NT2/D1 (cell line): ENCODE results near the gene DNAJA2.

Experiments used
- DNase-seq: peaks from one replicate; pipeline ENCODE4 v3.0.0-alpha.2; 2011; ENCODE audit warnings: low read depth, low spot score
- H3K27me3 ChIP-seq: 2 replicates; pipeline ENCODE4 v1.6.0; 2011; ENCODE audit warnings: mild to moderate bottlenecking; ENCODE audit not compliant: insufficient read length, insufficient read depth
- H3K36me3 ChIP-seq: 2 replicates; pipeline ENCODE4 v1.6.1; 2011; ENCODE audit warnings: mild to moderate bottlenecking, low read length, mixed read lengths; ENCODE audit not compliant: insufficient read depth, insufficient read length
- H3K4me1 ChIP-seq: 2 replicates; pipeline ENCODE4 v1.5.1; 2011; ENCODE audit not compliant: insufficient read depth, insufficient read length
- H3K4me3 ChIP-seq: 2 replicates; pipeline ENCODE4 v1.5.1; 2011; ENCODE audit warnings: low read depth; ENCODE audit not compliant: insufficient read length
- H3K9ac ChIP-seq: 2 replicates; pipeline ENCODE4 v1.6.0; 2011; ENCODE audit warnings: low read depth; ENCODE audit not compliant: insufficient read length
- H3K9me3 ChIP-seq: 2 replicates; pipeline ENCODE4 v1.5.1; 2011; ENCODE audit warnings: mild to moderate bottlenecking, low read length; ENCODE audit not compliant: insufficient read depth
- SUZ12 ChIP-seq: IDR thresholded peaks from 2 replicates; pipeline ENCODE4 v1.6.1; 2011; ENCODE audit not compliant: insufficient read length, insufficient read depth; ENCODE audit errors: extremely low read depth
- YY1 ChIP-seq: IDR thresholded peaks from 2 replicates; pipeline ENCODE4 v1.6.1; 2011; ENCODE audit not compliant: insufficient read length, insufficient read depth
- ZNF274 ChIP-seq: IDR thresholded peaks from 2 replicates; pipeline ENCODE4 v1.6.1; 2011; ENCODE audit warnings: mild to moderate bottlenecking, low read depth, low read length

Gene DNAJA2

DNA sequence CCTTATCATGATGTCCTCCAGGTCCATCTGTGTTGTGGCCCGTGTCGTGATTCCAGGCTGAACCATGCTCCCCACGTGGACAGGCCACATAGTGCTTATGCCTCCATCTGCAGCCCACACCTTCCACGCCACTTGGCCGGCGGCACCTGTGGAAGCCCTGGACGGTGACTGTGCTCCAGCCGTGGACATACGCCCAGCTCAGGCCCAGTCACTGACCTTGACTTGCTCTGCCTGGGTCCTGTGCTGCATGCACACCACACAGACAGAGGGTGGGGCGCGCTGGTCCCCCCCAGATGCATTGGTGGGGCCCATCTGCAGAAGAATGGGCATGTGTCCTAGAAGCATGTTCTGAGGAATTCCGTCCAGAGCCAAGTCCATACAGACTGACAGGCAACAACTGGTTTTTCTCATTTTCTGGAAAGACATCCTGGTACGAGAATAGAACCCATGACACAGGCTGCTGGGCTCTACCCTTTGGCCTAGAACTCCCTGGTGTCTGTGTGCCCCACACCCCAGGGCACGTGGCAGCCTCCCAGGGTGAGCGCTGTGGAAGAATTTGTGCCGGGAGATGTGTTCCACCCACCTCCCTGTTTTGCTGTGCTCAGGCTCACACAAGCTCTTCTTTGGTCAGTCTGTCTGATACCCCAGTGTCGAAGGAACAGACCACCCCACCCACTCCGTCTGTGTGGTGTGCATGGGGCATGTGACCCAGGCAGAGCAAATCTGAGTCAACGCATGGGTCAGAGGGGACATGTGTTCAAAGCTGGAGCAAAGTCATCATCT, 49.8 kb downstream of the DNAJA2 start:
- no peak overlapping the region for H3K4me3 ChIP-seq
- H3K27me3 ChIP-seq: no peaks in the 10 kb centered on the region
- no peak for TF ChIP-seq ZNF274
- TF ChIP-seq SUZ12: no peak
- TF ChIP-seq YY1: no peak
- H3K9ac ChIP-seq: no peak overlapping the region
- H3K4me1 ChIP-seq: peaks cover 6% of the 10 kb centered on the region
- no peaks in the 10 kb centered on the region for H3K9me3 ChIP-seq
- peaks cover 91% of the 10 kb centered on the region for H3K36me3 ChIP-seq
- no peak for DNase-seq

DNA sequence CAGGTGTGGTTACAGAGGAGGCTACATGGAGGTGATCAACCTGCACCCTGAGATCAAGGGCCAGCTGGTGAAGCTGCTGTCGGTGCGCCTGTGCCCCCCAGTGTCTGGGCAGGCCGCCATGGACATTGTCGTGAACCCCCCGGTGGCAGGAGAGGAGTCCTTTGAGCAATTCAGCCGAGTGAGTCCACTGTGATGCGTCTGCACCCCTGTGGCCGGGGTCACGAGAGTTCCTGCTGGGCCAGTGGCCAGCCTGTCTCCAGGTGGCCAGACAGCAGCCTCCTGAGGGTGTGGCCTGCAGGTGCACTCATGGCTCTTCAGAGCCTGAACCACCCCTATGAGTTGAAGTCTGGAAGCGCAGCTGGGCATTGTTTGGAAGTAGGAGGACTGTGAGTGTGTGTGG, 51.2 kb downstream of the DNAJA2 start:
- H3K36me3 ChIP-seq: peaks cover 95% of the 10 kb centered on the region
- peaks cover 8% of the 10 kb centered on the region for H3K4me1 ChIP-seq
- H3K9ac ChIP-seq: no peak overlapping the region
- H3K27me3 ChIP-seq: no peaks in the 10 kb centered on the region
- no peak for DNase-seq
- no peak overlapping the region for H3K4me3 ChIP-seq
- H3K9me3 ChIP-seq: no peaks in the 10 kb centered on the region
- TF ChIP-seq SUZ12 (no peak), ZNF274 (no peak), YY1 (no peak)

DNA sequence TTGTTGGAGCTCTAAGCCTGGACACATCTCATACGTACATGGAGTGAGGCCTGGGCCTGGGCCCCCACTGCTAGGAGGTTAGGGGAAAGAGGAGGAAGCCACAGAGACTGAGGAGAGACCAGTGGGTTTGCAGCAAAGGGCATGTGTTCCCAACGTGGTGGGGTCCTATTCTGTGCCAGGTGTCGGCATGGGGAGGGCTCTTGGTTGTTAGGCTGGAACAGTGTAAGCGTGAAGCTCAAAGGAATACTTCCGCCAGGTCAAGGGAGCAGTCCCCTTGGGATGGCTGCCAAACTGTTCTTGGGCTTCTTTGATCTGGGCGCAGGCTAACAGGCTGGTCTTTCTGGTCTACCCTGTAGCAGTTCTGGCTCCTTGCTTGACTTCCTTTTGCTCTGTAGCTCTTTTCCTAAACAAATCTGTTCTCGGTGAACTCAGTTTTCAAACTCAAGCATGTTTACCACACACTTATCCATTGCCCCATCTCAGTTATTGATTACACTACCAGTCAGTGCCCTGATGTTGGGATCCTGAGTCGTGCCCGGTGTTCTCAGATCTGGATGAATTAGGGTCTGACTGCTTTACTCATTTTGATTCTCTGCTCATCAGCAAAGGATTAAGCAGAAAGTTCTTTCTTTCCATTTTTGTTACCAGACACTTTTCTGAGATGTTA, 52.9 kb downstream of the DNAJA2 start:
- Histone ChIP-seq H3K4me3 (no peak overlapping the region), H3K9me3 (no peaks in the 10 kb centered on the region), H3K27me3 (no peaks in the 10 kb centered on the region), H3K9ac (no peak overlapping the region), H3K4me1 (peaks cover 5% of the 10 kb centered on the region), H3K36me3 (peaks cover 94% of the 10 kb centered on the region)
- no peak for DNase-seq
- TF ChIP-seq YY1 (no peak), ZNF274 (no peak), SUZ12 (no peak)

DNA sequence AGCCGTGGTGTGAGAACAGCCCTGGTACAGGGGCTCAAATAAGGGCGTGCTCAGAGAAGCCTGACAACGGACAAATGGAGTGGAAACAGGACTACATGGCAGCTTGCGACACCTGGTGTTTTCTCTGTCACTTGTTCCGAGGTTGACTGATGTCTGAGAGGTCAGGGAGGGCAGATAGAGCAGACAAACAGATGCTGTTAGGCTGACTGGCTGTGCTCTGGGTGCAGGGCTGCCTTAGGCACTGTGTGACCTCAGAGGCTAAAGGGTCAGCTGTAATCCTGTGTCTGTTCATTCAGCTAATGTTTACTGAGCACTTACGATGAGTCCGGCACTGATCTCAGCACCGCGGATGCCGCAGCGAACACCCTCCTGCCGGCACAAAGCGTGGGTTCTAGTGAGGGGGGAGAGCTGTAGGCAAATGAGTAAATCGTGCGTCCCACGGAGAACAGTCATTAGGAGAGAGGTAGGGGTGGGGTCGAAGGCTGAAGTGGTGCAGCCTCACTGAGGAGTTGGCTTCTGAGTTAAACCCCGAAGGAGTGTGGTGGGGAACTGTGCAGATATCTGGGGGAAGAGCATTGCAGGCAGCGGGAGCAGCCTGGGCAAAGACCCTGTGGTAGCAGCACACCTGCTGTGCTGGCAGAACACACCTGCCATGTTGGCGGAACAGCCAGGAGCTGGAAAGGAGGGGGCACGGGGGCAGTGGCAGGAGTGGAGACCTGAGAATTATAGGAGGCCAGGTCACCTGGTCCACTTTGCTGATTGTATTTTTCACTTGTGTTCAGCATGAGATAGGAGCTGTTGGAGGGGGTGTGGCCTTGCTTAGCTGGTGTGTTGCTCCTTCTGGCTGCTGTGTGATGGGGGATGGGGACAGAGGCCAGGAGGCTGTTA, 54.3 kb downstream of the DNAJA2 start:
- peaks cover 5% of the 10 kb centered on the region for H3K4me1 ChIP-seq
- TF ChIP-seq ZNF274 (no peak), YY1 (no peak), SUZ12 (no peak)
- no peaks in the 10 kb centered on the region for H3K9me3 ChIP-seq
- DNase-seq: no peak
- no peak overlapping the region for H3K4me3 ChIP-seq
- H3K36me3 ChIP-seq: peaks cover 92% of the 10 kb centered on the region
- H3K9ac ChIP-seq: no peak overlapping the region
- no peaks in the 10 kb centered on the region for H3K27me3 ChIP-seq

DNA sequence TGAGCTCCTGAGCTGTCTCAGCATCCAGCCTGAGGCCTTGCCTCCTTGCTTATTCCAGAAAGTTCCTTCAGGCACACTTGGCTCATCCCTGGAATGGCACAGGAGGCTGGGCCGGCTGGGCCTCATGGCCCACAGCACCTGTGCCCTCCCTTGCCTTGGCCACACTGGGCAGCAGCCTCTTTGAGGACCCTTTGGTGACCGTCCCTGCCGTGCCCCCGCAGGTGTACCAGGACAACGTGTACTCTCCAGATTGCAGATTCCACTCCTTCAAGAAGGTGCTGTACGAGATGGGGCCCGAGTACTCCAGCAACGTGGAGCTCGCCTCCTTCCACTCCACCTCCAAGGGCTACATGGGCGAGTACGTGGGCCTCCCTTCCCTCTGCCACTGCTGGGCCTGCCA, 55.1 kb downstream of the DNAJA2 start:
- Histone ChIP-seq H3K9ac (no peak overlapping the region), H3K9me3 (no peaks in the 10 kb centered on the region), H3K4me1 (peaks cover 5% of the 10 kb centered on the region), H3K27me3 (no peaks in the 10 kb centered on the region), H3K4me3 (no peak overlapping the region), H3K36me3 (peaks cover 90% of the 10 kb centered on the region)
- DNase-seq: no peak
- no peak for TF ChIP-seq YY1
- TF ChIP-seq SUZ12: no peak
- TF ChIP-seq ZNF274: no peak

DNA sequence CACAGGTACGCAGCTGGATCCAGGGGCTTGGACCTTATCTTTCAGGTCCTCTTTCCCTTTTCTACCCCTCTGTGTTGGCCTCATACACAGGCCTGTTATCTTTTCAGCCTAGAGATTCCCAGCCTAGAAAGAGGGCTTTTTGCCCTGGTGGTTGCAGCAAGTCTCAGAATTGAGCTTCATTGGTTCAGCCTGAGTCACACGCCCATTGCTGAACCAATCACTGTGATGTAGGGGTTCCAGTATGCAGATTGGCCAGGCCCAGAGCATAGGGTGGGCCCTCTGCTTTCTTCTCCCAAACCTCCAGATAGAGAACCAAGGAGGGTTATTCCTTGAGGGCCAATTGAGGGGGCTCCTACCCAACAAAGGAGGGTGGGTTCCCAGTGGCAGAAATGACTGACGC, 56.5 kb downstream of the DNAJA2 start:
- TF ChIP-seq SUZ12 (no peak), ZNF274 (no peak), YY1 (no peak)
- Histone ChIP-seq H3K4me1 (peaks cover 5% of the 10 kb centered on the region), H3K27me3 (no peaks in the 10 kb centered on the region), H3K4me3 (no peak overlapping the region), H3K36me3 (peaks cover 84% of the 10 kb centered on the region), H3K9ac (no peak overlapping the region), H3K9me3 (no peaks in the 10 kb centered on the region)
- DNase-seq: no peak

DNA sequence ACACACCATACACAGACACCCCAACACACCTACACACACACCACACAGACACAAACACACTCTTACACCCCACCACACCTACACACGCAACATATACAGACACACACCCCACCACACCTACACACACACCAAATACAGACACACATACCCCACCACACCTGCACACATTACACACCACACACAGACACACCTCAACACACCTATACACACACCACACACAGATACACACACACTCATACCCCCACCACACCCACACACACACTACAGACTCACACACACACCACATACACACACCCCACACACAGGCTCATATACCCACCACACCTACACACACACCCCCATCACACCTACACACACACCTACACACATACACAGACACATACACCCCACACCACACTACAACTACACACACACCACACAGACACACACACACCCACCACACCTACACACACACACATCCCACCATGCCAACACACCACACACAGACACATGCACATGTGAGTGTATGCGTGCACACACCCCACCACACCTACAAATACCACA, 57.9 kb downstream of the DNAJA2 start:
- Histone ChIP-seq H3K4me1 (peaks cover 5% of the 10 kb centered on the region), H3K9me3 (no peaks in the 10 kb centered on the region), H3K36me3 (peaks cover 85% of the 10 kb centered on the region), H3K9ac (no peak overlapping the region), H3K27me3 (no peaks in the 10 kb centered on the region), H3K4me3 (no peak overlapping the region)
- no peak for TF ChIP-seq ZNF274
- TF ChIP-seq YY1: no peak
- no peak for TF ChIP-seq SUZ12
- DNase-seq: no peak
